Neuronal stem cell (in vitro differentiated cells): Measurements from ENCODE around the gene MFAP2.

Source experiments
- DNase-seq: peaks from one replicate; pipeline ENCODE4 v3.0.0-alpha.2; 2013; ENCODE audit warnings: low spot score
- H2AFZ ChIP-seq: one replicate; pipeline ENCODE4 v1.6.1; 2013; ENCODE audit warnings: mild to moderate bottlenecking, low read length, inconsistent platforms
- H2AK5ac ChIP-seq: 2 replicates; pipeline ENCODE4 v1.6.1; 2013; ENCODE audit warnings: low read depth, mild to moderate bottlenecking, inconsistent platforms, low read length, moderate library complexity, mixed read lengths
- H2BK120ac ChIP-seq: 2 replicates; pipeline ENCODE4 v1.6.1; 2013; ENCODE audit warnings: low read depth, mild to moderate bottlenecking, inconsistent platforms, low read length, moderate library complexity, mixed read lengths
- H2BK12ac ChIP-seq: one replicate; pipeline ENCODE4 v1.6.1; 2013; ENCODE audit warnings: low read length, inconsistent platforms
- H2BK15ac ChIP-seq: 2 replicates; pipeline ENCODE4 v1.6.1; 2013; ENCODE audit warnings: mild to moderate bottlenecking, low read length, inconsistent platforms, mixed read lengths
- H2BK5ac ChIP-seq: one replicate; pipeline ENCODE4 v1.6.1; 2013; ENCODE audit warnings: inconsistent platforms, mild to moderate bottlenecking, low read length, moderate library complexity
- H3K14ac ChIP-seq: one replicate; pipeline ENCODE4 v1.6.1; 2013; ENCODE audit warnings: low read length, inconsistent platforms
- H3K18ac ChIP-seq: 2 replicates; pipeline ENCODE4 v1.6.1; 2013; ENCODE audit warnings: low read length, inconsistent platforms
- H3K23ac ChIP-seq: 2 replicates; pipeline ENCODE4 v1.6.1; 2013; ENCODE audit warnings: low read depth, mild to moderate bottlenecking, mixed read lengths, low read length, inconsistent platforms; ENCODE audit not compliant: poor library complexity
- H3K27ac ChIP-seq: replicated peaks from 3 replicates; pipeline ENCODE4 v1.5.1; 2013; ENCODE audit warnings: low read length, inconsistent platforms
- H3K27me3 ChIP-seq, 3 experiments: 2 replicates each; pipeline ENCODE4 v1.6.1; 2013; ENCODE audit warnings: low read length in 3 of 3, mild to moderate bottlenecking in 2 of 3, inconsistent platforms in 1 of 3, low read depth in 1 of 3, mixed read lengths in 1 of 3, moderate library complexity in 1 of 3; ENCODE audit not compliant: control insufficient read depth in 3 of 3, insufficient read depth in 3 of 3
- H3K36me3 ChIP-seq, 2 donors: replicated peaks in 1 of 2; 2 replicates each; pipeline ENCODE4 v1.6.1; 2013; ENCODE audit warnings: low read length in 2 of 2; ENCODE audit not compliant: control insufficient read depth in 2 of 2, insufficient read depth in 2 of 2
- H3K4ac ChIP-seq: 2 replicates; pipeline ENCODE4 v1.6.1; 2013; ENCODE audit warnings: inconsistent platforms, mild to moderate bottlenecking, low read length, moderate library complexity
- H3K4me1 ChIP-seq, 2 donors: 1 replicate in 1 of 2; 2 replicates in 1 of 2; pipeline ENCODE4 v1.6.1; 2013; ENCODE audit warnings: low read length in 2 of 2, low read depth in 1 of 2; ENCODE audit not compliant: control insufficient read depth in 2 of 2, insufficient read depth in 1 of 2
- H3K4me2 ChIP-seq: one replicate; pipeline ENCODE4 v1.6.1; 2013; ENCODE audit warnings: mild to moderate bottlenecking, low read length, inconsistent platforms; ENCODE audit not compliant: insufficient read depth, poor library complexity, severe bottlenecking
- H3K4me3 ChIP-seq, 2 donors: 2 replicates each; pipeline ENCODE4 v1.5.1; 2013; ENCODE audit warnings: low read length in 2 of 2, mild to moderate bottlenecking in 2 of 2, inconsistent platforms in 1 of 2, moderate library complexity in 1 of 2
- H3K79me1 ChIP-seq: one replicate; pipeline ENCODE4 v1.6.1; 2013; ENCODE audit warnings: low read depth, mild to moderate bottlenecking, inconsistent platforms, low read length, moderate library complexity
- H3K9ac ChIP-seq: one replicate; pipeline ENCODE4 v1.6.1; 2013; ENCODE audit warnings: mild to moderate bottlenecking, low read depth, low read length, inconsistent platforms; ENCODE audit not compliant: poor library complexity
- H3K9me3 ChIP-seq, 2 donors: replicated peaks in 1 of 2; 2 replicates each; pipeline versions ENCODE3 to v1.6.1; 2013; ENCODE audit warnings: low read length in 2 of 2, mild to moderate bottlenecking in 2 of 2, inconsistent platforms in 1 of 2, low read depth in 1 of 2, mixed read lengths in 1 of 2, moderate library complexity in 1 of 2; ENCODE audit not compliant: control insufficient read depth in 2 of 2, insufficient read depth in 1 of 2
- H4K8ac ChIP-seq: one replicate; pipeline ENCODE4 v1.6.1; 2013; ENCODE audit warnings: low read depth, mild to moderate bottlenecking, inconsistent platforms, low read length, moderate library complexity
- H4K91ac ChIP-seq: one replicate; pipeline ENCODE4 v1.6.1; 2013; ENCODE audit warnings: low read length, low read depth, mild to moderate bottlenecking, inconsistent platforms; ENCODE audit not compliant: poor library complexity
- WGBS, 2 donors: extraction: QIAGEN DNeasy Blood & Tissue Kit; methylation state at CpG; one replicate each; pipeline ENCODE4 v1.1.7; 2013; ENCODE audit warnings: missing lambda C conversion rate in 2 of 2, mixed read lengths in 1 of 2; ENCODE audit not compliant: insufficient read length in 2 of 2, insufficient replicate concordance in 1 of 2; ENCODE audit errors: extremely low coverage in 2 of 2; 5-methylcytosine and 5-hydroxymethylcytosine counted together

Gene MFAP2

DNA sequence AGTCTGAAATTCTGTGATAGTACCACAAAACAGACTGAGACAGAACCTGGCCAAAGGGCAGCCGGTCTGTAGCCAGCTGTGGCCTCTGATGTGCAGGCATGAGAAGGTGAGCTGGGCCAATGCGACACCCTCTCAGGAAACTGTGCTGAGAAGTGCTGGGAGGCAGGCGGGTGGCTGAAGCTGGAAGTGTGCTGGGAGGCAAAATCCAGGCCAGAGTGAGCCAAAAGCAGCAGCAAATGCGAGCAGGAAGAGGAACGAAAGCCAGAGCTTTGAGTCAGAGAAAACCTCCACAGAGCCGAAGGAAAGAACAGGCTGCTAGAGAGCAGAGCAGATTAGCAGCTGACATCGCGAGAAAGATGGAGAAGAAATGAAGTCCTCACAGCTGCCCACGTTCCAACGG is 41.5 kb upstream of the MFAP2 start:
- H2BK5ac ChIP-seq: no peak overlapping the region
- H3K9me3 ChIP-seq: no peaks in the 10 kb centered on the region
- peaks cover 0 to 9% of the 10 kb centered on the region in 2 donors for H3K4me1 ChIP-seq
- no peak overlapping the region for H3K4me2 ChIP-seq
- no peak overlapping the region for H2AK5ac ChIP-seq
- no peak overlapping the region for H2AFZ ChIP-seq
- no peak overlapping the region for H3K18ac ChIP-seq
- H3K23ac ChIP-seq: no peak overlapping the region
- H3K9ac ChIP-seq: no peak overlapping the region
- no peak overlapping the region for H2BK12ac ChIP-seq
- H2BK120ac ChIP-seq: no peak overlapping the region
- H4K91ac ChIP-seq: no peak overlapping the region
- no peaks in the 10 kb centered on the region for H3K27me3 ChIP-seq
- H3K4me3 ChIP-seq: no peak overlapping the region
- WGBS, 2 donors: no CpG with 5 or more reads among the region's 10 CpGs
- no peak overlapping the region for H4K8ac ChIP-seq
- H3K4ac ChIP-seq: no peak overlapping the region
- no peak for DNase-seq
- no peak overlapping the region for H3K27ac ChIP-seq
- H2BK15ac ChIP-seq: no peak overlapping the region
- H3K14ac ChIP-seq: no peak overlapping the region
- peaks cover 39 to 93% of the 10 kb centered on the region in 2 donors for H3K36me3 ChIP-seq
- H3K79me1 ChIP-seq: no peaks in the 10 kb centered on the region

DNA sequence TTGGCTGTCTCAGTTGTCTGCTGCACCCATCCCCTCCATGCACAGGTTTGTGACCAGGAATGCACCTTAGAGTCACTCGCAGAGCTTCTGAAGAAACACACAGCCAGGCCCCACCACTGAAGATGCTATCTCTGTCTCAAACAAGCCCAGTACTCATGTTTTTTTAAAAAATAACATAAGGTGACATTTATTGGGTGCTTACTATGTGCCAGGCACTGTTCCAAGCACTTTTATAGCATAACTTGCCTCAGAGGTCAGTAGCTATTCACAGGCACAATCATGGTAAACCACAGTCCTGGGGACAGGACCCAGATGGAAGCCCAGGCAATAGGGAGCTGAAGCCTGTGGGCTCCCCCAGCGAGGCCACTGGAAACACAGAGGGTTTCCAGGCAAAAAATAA is 40.1 kb upstream of the MFAP2 start:
- H2BK12ac ChIP-seq: no peak overlapping the region
- H3K4me1 ChIP-seq: peaks cover 4 to 13% of the 10 kb centered on the region in 2 donors
- no peak overlapping the region for H2AFZ ChIP-seq
- H3K23ac ChIP-seq: no peak overlapping the region
- no peak overlapping the region for H2BK5ac ChIP-seq
- no peak overlapping the region for H2AK5ac ChIP-seq
- peaks cover 34 to 79% of the 10 kb centered on the region in 2 donors for H3K36me3 ChIP-seq
- H3K79me1 ChIP-seq: no peaks in the 10 kb centered on the region
- WGBS, 2 donors: no CpG with 5 or more reads among the region's 2 CpGs
- H3K18ac ChIP-seq: no peak overlapping the region
- H3K27me3 ChIP-seq: no peaks in the 10 kb centered on the region
- H3K27ac ChIP-seq: no peak overlapping the region
- H4K91ac ChIP-seq: no peak overlapping the region
- H3K4ac ChIP-seq: no peak overlapping the region
- H3K4me3 ChIP-seq: no peak overlapping the region
- H2BK15ac ChIP-seq: no peak overlapping the region
- no peak overlapping the region for H4K8ac ChIP-seq
- no peak overlapping the region for H2BK120ac ChIP-seq
- DNase-seq: no peak
- H3K14ac ChIP-seq: no peak overlapping the region
- H3K4me2 ChIP-seq: no peak overlapping the region
- no peak overlapping the region for H3K9ac ChIP-seq
- no peaks in the 10 kb centered on the region for H3K9me3 ChIP-seq

- no CpG with 5 or more reads among the region's 1 CpG for WGBS, 2 donors
- Histone ChIP-seq H4K8ac (no peak overlapping the region), H3K23ac (no peak overlapping the region), H2AFZ (no peak overlapping the region), H3K4ac (no peak overlapping the region), H3K4me2 (no peak overlapping the region), H3K9ac (no peak overlapping the region), H3K9me3 (no peaks in the 10 kb centered on the region), H2BK5ac (no peak overlapping the region), H2BK15ac (no peak overlapping the region), H2BK12ac (no peak overlapping the region), H3K36me3 (peaks cover 32 to 63% of the 10 kb centered on the region in 2 donors), H3K14ac (no peak overlapping the region), H3K18ac (no peak overlapping the region), H3K79me1 (no peaks in the 10 kb centered on the region), H2BK120ac (no peak overlapping the region), H3K4me3 (no peak overlapping the region), H3K27ac (no peak overlapping the region), H4K91ac (no peak overlapping the region), H2AK5ac (no peak overlapping the region), H3K27me3 (no peaks in the 10 kb centered on the region), H3K4me1 (peaks cover 6 to 11% of the 10 kb centered on the region in 2 donors)
- no peak for DNase-seq
Measured at GRCh38 chr1:17018849-17019248, 38.4 kb upstream of the MFAP2 start.

- H3K23ac ChIP-seq: no peak overlapping the region
- H3K4ac ChIP-seq: no peak overlapping the region
- H3K9ac ChIP-seq: no peak overlapping the region
- no peak overlapping the region for H2AFZ ChIP-seq
- no peak overlapping the region for H3K4me3 ChIP-seq
- H3K4me1 ChIP-seq: peaks cover 10 to 14% of the 10 kb centered on the region in 2 donors
- no peak overlapping the region for H2BK12ac ChIP-seq
- peaks cover 0 to 2% (median 0%) of the 10 kb centered on the region in 3 experiments for H3K27me3 ChIP-seq
- H2BK120ac ChIP-seq: no peak overlapping the region
- no peak overlapping the region for H4K91ac ChIP-seq
- H3K9me3 ChIP-seq: no peaks in the 10 kb centered on the region
- WGBS, 2 donors: no CpG with 5 or more reads among the region's 7 CpGs
- no peak overlapping the region for H4K8ac ChIP-seq
- no peaks in the 10 kb centered on the region for H3K79me1 ChIP-seq
- no peak overlapping the region for H2AK5ac ChIP-seq
- H3K4me2 ChIP-seq: no peak overlapping the region
- H3K36me3 ChIP-seq: peaks cover 30 to 49% of the 10 kb centered on the region in 2 donors
- H3K18ac ChIP-seq: no peak overlapping the region
- H3K27ac ChIP-seq: no peak overlapping the region
- H2BK15ac ChIP-seq: no peak overlapping the region
- H2BK5ac ChIP-seq: no peak overlapping the region
- no peak overlapping the region for H3K14ac ChIP-seq
- DNase-seq: no peak
Measured at GRCh38 chr1:17017435-17017834, 37.0 kb upstream of the MFAP2 start.
